H9 (cell line): ENCODE measurements around the gene ADAM23. TPM values are rescaled to one million over a fixed set of nuclear protein-coding genes. Genes with fewer than 3 reads are reported as not detected.

Source experiments
- DNase-seq: peaks from one replicate; pipeline ENCODE4 v3.0.0-alpha.2; 2017
- H2AFZ ChIP-seq: one replicate; pipeline ENCODE4 v1.6.1; 2013; ENCODE audit warnings: mild to moderate bottlenecking, low read length, control low read depth, moderate library complexity
- H2AK5ac ChIP-seq: 2 replicates; pipeline ENCODE4 v1.6.1; 2013; ENCODE audit warnings: low read length, control low read depth, mixed read lengths; ENCODE audit not compliant: insufficient read length
- H2BK120ac ChIP-seq: one replicate; pipeline ENCODE4 v1.6.1; 2013; ENCODE audit warnings: low read depth, mild to moderate bottlenecking, low read length, control low read depth, inconsistent platforms; ENCODE audit not compliant: poor library complexity, severe bottlenecking
- H2BK12ac ChIP-seq: 2 replicates; pipeline ENCODE4 v1.6.1; 2013; ENCODE audit warnings: low read length, control low read depth, mixed read lengths, low read depth; ENCODE audit not compliant: insufficient read length
- H2BK15ac ChIP-seq: 2 replicates; pipeline ENCODE4 v1.6.1; 2013; ENCODE audit warnings: low read depth, low read length, control low read depth
- H2BK20ac ChIP-seq: one replicate; pipeline ENCODE4 v1.6.1; 2013; ENCODE audit warnings: low read depth, mild to moderate bottlenecking, low read length, control low read depth, inconsistent platforms; ENCODE audit not compliant: poor library complexity, severe bottlenecking
- H2BK5ac ChIP-seq: 2 replicates; pipeline ENCODE4 v1.6.1; 2013; ENCODE audit warnings: low read length, control low read depth, mixed read lengths; ENCODE audit not compliant: insufficient read length
- H3K14ac ChIP-seq: 2 replicates; pipeline ENCODE4 v1.6.1; 2013; ENCODE audit warnings: low read length, control low read depth; ENCODE audit not compliant: insufficient read depth
- H3K18ac ChIP-seq: 2 replicates; pipeline ENCODE4 v1.6.1; 2013; ENCODE audit warnings: low read depth, mild to moderate bottlenecking, mixed read lengths, low read length, control low read depth; ENCODE audit not compliant: insufficient read length
- H3K23ac ChIP-seq: 2 replicates; pipeline ENCODE4 v1.6.1; 2013; ENCODE audit warnings: low read length, control low read depth, mixed read lengths, low read depth; ENCODE audit not compliant: insufficient read length
- H3K23me2 ChIP-seq: 2 replicates; pipeline ENCODE4 v1.6.1; 2013; ENCODE audit warnings: low read depth, mild to moderate bottlenecking, mixed read lengths, low read length, control low read depth; ENCODE audit not compliant: insufficient read length, poor library complexity, severe bottlenecking
- H3K27ac ChIP-seq: 2 replicates; pipeline ENCODE4 v1.5.1; 2013; ENCODE audit warnings: low read length, control low read depth, mixed read lengths, low read depth; ENCODE audit not compliant: insufficient read length
- H3K27me3 ChIP-seq: 2 replicates; pipeline ENCODE4 v1.6.1; 2013; ENCODE audit warnings: low read length, control low read depth, inconsistent platforms; ENCODE audit not compliant: insufficient read depth
- H3K4ac ChIP-seq: 2 replicates; pipeline ENCODE4 v1.6.1; 2013; ENCODE audit warnings: low read depth, mild to moderate bottlenecking, control low read depth, inconsistent platforms, low read length, moderate library complexity
- H3K4me1 ChIP-seq: 2 replicates; pipeline ENCODE4 v1.6.1; 2013; ENCODE audit warnings: low read length, control low read depth, inconsistent platforms; ENCODE audit not compliant: insufficient read depth
- H3K4me2 ChIP-seq: 2 replicates; pipeline ENCODE4 v1.6.1; 2013; ENCODE audit warnings: low read length, control low read depth, mixed read lengths; ENCODE audit not compliant: insufficient read length, insufficient read depth
- H3K56ac ChIP-seq: 2 replicates; pipeline ENCODE4 v1.6.1; 2013; ENCODE audit warnings: low read depth, mild to moderate bottlenecking, mixed read lengths, low read length, control low read depth; ENCODE audit not compliant: insufficient read length
- H3K79me1 ChIP-seq: 2 replicates; pipeline ENCODE4 v1.6.1; 2013; ENCODE audit warnings: low read depth, mild to moderate bottlenecking, moderate library complexity, low read length, control low read depth, inconsistent platforms; ENCODE audit not compliant: insufficient read depth, poor library complexity, severe bottlenecking
- H3K79me2 ChIP-seq: 2 replicates; pipeline ENCODE4 v1.6.1; 2013; ENCODE audit warnings: low read length, control low read depth, inconsistent platforms; ENCODE audit not compliant: insufficient read depth
- H3K9ac ChIP-seq: 2 replicates; pipeline ENCODE4 v1.6.1; 2013; ENCODE audit warnings: low read length, control low read depth, mixed read lengths; ENCODE audit not compliant: insufficient read length; ENCODE audit errors: extremely low read depth
- H3K9me3 ChIP-seq: one replicate; pipeline ENCODE4 v1.6.1; 2013; ENCODE audit warnings: low read depth, low read length, inconsistent platforms; ENCODE audit not compliant: control insufficient read depth
- H3T11ph ChIP-seq: one replicate; pipeline ENCODE4 v1.6.1; 2013; ENCODE audit warnings: mild to moderate bottlenecking, low read length, control low read depth, inconsistent platforms
- H4K20me1 ChIP-seq: one replicate; pipeline ENCODE4 v1.6.1; 2013; ENCODE audit not compliant: control insufficient read depth, insufficient read length, insufficient read depth
- H4K5ac ChIP-seq: 2 replicates; pipeline ENCODE4 v1.6.1; 2013; ENCODE audit warnings: low read depth, mild to moderate bottlenecking, mixed read lengths, low read length, control low read depth; ENCODE audit not compliant: insufficient read length
- H4K8ac ChIP-seq: replicated peaks from 2 replicates; pipeline ENCODE4 v1.6.1; 2013; ENCODE audit warnings: low read length, control low read depth, mixed read lengths, low read depth; ENCODE audit not compliant: insufficient read length
- H4K91ac ChIP-seq: 2 replicates; pipeline ENCODE4 v1.6.1; 2013; ENCODE audit warnings: low read depth, mild to moderate bottlenecking, moderate library complexity, mixed read lengths, low read length, control low read depth; ENCODE audit not compliant: insufficient read length
- H3K27ac Mint-ChIP-seq, 3 experiments: 2 replicates in 2 of 3; 3 replicates in 1 of 3; pipeline ENCODE4 v1.8.0; 2020 to 2021; ENCODE audit warnings: mixed read lengths in 3 of 3, mild to moderate bottlenecking in 1 of 3, moderate library complexity in 1 of 3
- H3K27me3 Mint-ChIP-seq: 2 replicates; pipeline ENCODE4 v1.8.0; 2021; ENCODE audit warnings: low read depth, mild to moderate bottlenecking, moderate library complexity, mixed read lengths
- H3K36me3 Mint-ChIP-seq, 3 experiments: 2 replicates in 2 of 3; 3 replicates in 1 of 3; pipeline ENCODE4 v1.8.0; 2020 to 2021; ENCODE audit warnings: low read depth in 3 of 3, mixed read lengths in 3 of 3; ENCODE audit not compliant: insufficient read depth in 1 of 3
- H3K4me1 Mint-ChIP-seq, 2 experiments: 2 replicates each; pipeline ENCODE4 v1.8.0; 2020; ENCODE audit warnings: mixed read lengths in 2 of 2
- H3K4me3 Mint-ChIP-seq, 2 experiments: 2 replicates in 1 of 2; 3 replicates in 1 of 2; pipeline ENCODE4 v1.8.0; 2020 to 2021; ENCODE audit warnings: mild to moderate bottlenecking in 2 of 2, mixed read lengths in 2 of 2, moderate library complexity in 1 of 2
- H3K9me3 Mint-ChIP-seq, 2 experiments: 2 replicates in 1 of 2; 3 replicates in 1 of 2; pipeline ENCODE4 v1.8.0; 2020; ENCODE audit warnings: mild to moderate bottlenecking in 2 of 2, mixed read lengths in 2 of 2, moderate library complexity in 1 of 2
- whole genome bisulfite sequencing: extraction: QIAGEN DNeasy Blood & Tissue Kit; methylation state at CpG from one replicate; pipeline ENCODE4 v1.1.7; 2013; ENCODE audit warnings: missing lambda C conversion rate, low lambda C conversion rate, mixed read lengths; ENCODE audit not compliant: insufficient read length; ENCODE audit errors: extremely low coverage; 5-methylcytosine and 5-hydroxymethylcytosine counted together
- total RNA-seq: library from RNA; stranded (reverse); gene quantifications from 2 replicates; pipeline ENCODE4 v1.2.1, GENCODE V29; 2021
- TF ChIP-seq, protein P1 (sequence below): fragments of 200-600 bp; sonication (generic); conservative IDR thresholded peaks from 3 replicates; pipeline ENCODE4 v1.8.0; 2021; ENCODE audit warnings: antibody characterized with exemption, mild to moderate bottlenecking

ADAM23 gene
- total RNA-seq, 1 experiment from 2014 or later = 21.4 TPM

DNA sequence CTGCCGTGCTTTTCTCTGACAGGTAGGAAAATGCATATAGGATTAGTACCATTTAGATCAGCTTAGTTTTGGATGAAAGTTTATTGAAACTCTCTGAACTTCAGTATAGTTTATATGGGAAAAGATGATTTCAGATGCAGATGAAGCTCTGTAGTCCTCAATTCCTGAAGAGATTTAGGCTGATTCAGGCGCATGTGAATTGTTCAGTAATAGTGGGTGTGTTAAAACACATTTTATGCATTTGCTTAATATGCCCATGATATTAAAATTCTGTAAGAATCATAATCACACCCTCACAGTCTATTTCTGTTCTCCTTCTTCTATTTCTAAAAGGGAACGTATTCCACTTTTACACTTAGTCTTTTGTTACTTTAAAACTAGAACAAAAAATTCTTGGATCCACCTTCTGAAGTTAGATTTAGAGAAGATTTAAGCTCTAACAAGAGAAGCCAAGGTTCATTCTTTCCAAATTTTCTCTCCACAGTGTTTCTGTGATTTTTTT lies 154.4 kb downstream of the ADAM23 start:
- H3K4ac ChIP-seq = no peak overlapping the region
- H3T11ph ChIP-seq = no peak overlapping the region
- H3K27ac ChIP-seq = no peak overlapping the region
- H3K27ac Mint-ChIP-seq = no peak overlapping the region; a peak in 1 of 7 replicates
- H2BK20ac ChIP-seq = no peak overlapping the region
- TF ChIP-seq, protein P1, sequence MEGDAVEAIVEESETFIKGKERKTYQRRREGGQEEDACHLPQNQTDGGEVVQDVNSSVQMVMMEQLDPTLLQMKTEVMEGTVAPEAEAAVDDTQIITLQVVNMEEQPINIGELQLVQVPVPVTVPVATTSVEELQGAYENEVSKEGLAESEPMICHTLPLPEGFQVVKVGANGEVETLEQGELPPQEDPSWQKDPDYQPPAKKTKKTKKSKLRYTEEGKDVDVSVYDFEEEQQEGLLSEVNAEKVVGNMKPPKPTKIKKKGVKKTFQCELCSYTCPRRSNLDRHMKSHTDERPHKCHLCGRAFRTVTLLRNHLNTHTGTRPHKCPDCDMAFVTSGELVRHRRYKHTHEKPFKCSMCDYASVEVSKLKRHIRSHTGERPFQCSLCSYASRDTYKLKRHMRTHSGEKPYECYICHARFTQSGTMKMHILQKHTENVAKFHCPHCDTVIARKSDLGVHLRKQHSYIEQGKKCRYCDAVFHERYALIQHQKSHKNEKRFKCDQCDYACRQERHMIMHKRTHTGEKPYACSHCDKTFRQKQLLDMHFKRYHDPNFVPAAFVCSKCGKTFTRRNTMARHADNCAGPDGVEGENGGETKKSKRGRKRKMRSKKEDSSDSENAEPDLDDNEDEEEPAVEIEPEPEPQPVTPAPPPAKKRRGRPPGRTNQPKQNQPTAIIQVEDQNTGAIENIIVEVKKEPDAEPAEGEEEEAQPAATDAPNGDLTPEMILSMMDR = no peak
- no peaks in the 10 kb centered on the region for H3K79me1 ChIP-seq
- H4K91ac ChIP-seq = no peak overlapping the region
- no peak overlapping the region for H4K5ac ChIP-seq
- peaks cover 3 to 21% (median 5%) of the 10 kb centered on the region in 3 experiments; a peak in 4 of 7 replicates for H3K36me3 Mint-ChIP-seq
- no peak for DNase-seq
- H2AK5ac ChIP-seq = no peak overlapping the region
- no peak overlapping the region for H3K4me3 Mint-ChIP-seq
- H3K18ac ChIP-seq = no peak overlapping the region
- no peak overlapping the region for H2BK5ac ChIP-seq
- H3K4me1 ChIP-seq = no peaks in the 10 kb centered on the region
- no peaks in the 10 kb centered on the region for H3K79me2 ChIP-seq
- no peak overlapping the region for H3K4me2 ChIP-seq
- H3K23ac ChIP-seq = no peak overlapping the region
- no peaks in the 10 kb centered on the region for H4K20me1 ChIP-seq
- no peaks in the 10 kb centered on the region for H3K27me3 ChIP-seq
- no peak overlapping the region for H2BK12ac ChIP-seq
- no peaks in the 10 kb centered on the region for H3K9me3 ChIP-seq
- no peaks in the 10 kb centered on the region for H3K9me3 Mint-ChIP-seq
- WGBS = no CpG with 5 or more reads among the region's 3 CpGs
- no peaks in the 10 kb centered on the region for H3K23me2 ChIP-seq
- H2AFZ ChIP-seq = no peak overlapping the region
- H3K27me3 Mint-ChIP-seq = no peaks in the 10 kb centered on the region
- H3K56ac ChIP-seq = no peak overlapping the region
- H2BK15ac ChIP-seq = no peak overlapping the region
- no peak overlapping the region for H2BK120ac ChIP-seq
- no peak overlapping the region for H4K8ac ChIP-seq
- no peak overlapping the region for H3K9ac ChIP-seq
- H3K4me1 Mint-ChIP-seq = peaks cover 4 to 5% of the 10 kb centered on the region in 2 experiments
- H3K14ac ChIP-seq = no peak overlapping the region
